GM12878 (cell line): ENCODE data around the gene GPC5.

Source experiments
- NFYB ChIP-seq: IDR thresholded peaks from 2 replicates; pipeline ENCODE4 v1.6.1; 2011; ENCODE audit warnings: low read depth, mild to moderate bottlenecking, low read length, improper control_type of control experiment, moderate library complexity; ENCODE audit not compliant: insufficient read depth
- ZNF274 ChIP-seq: IDR thresholded peaks from one replicate; pipeline ENCODE4 v1.8.0; 2011; ENCODE audit not compliant: insufficient read length, insufficient read depth
- TF ChIP-seq, protein P1 (sequence below), 3 experiments: IDR thresholded peaks in 2 of 3; conservative IDR thresholded peaks in 1 of 3; 2 replicates each; pipeline ENCODE4 v1.5.1; 2011; ENCODE audit warnings: low read depth in 3 of 3, low read length in 3 of 3, mild to moderate bottlenecking in 3 of 3, control low read depth in 2 of 3, moderate library complexity in 2 of 3, inconsistent platforms in 1 of 3, mixed read lengths in 1 of 3; ENCODE audit not compliant: control insufficient read depth in 2 of 3, insufficient read depth in 1 of 3; ENCODE audit errors: extremely low read depth in 1 of 3

DNA sequence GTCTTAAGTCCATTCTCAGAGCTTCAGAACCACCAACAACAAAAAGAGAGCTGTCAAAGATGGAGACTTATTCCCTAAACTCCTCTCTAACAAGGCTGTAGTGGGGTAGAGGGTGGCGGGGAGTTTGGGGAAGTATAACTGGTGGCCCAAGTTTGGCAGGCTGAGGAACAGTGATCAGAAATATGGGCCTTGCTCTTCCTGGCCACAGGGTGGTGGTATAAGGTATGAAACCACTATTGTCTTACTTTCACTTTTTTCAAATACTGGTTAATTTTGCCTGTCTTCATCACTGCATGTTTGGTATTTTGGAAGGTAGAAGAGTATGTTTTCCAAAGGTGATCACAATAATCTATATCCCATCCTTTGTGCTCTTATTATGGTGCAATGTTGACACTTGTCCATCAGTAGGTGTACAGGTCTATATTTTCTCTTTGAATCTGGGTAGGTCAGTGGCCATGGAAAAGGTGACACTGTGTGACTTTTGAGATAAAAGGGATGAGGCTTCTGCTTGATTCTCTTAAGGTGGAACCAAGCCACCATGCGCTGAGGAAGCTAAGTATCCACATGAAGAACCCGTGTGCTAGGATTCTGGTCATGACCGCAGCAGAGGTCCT is 23.2 kb upstream of the GPC5 start:
- TF ChIP-seq ZNF274 (no peak), NFYB (no peak)
- TF ChIP-seq, protein P1, sequence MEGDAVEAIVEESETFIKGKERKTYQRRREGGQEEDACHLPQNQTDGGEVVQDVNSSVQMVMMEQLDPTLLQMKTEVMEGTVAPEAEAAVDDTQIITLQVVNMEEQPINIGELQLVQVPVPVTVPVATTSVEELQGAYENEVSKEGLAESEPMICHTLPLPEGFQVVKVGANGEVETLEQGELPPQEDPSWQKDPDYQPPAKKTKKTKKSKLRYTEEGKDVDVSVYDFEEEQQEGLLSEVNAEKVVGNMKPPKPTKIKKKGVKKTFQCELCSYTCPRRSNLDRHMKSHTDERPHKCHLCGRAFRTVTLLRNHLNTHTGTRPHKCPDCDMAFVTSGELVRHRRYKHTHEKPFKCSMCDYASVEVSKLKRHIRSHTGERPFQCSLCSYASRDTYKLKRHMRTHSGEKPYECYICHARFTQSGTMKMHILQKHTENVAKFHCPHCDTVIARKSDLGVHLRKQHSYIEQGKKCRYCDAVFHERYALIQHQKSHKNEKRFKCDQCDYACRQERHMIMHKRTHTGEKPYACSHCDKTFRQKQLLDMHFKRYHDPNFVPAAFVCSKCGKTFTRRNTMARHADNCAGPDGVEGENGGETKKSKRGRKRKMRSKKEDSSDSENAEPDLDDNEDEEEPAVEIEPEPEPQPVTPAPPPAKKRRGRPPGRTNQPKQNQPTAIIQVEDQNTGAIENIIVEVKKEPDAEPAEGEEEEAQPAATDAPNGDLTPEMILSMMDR (IDR thresholded peaks at IDR 0.05 in 2 of 3, conservative IDR thresholded peaks at IDR 0.05 in 1 of 3; ENCODE audit: control insufficient read depth in 2 of 3, extremely low read depth in 1 of 3, insufficient read depth in 1 of 3, low read depth in 3 of 3, low read length in 3 of 3) = peak; percentile 61 to 70 (median 68); a peak in 5 of 6 replicates
